Measurements from ENCODE around the gene CORO2B.

Gene CORO2B

GRCh38 chr15:68553994-68554720 lies 24.6 kb upstream of the CORO2B start:
- peak; percentile 42 for DNase-seq (ENCODE audit: low read depth)

GRCh38 chr15:68554721-68555678 lies 23.8 kb upstream of the CORO2B start:
- no peak for DNase-seq (ENCODE audit: low read depth)

- no peak for DNase-seq (ENCODE audit: low read depth)
Observed at GRCh38 chr15:68555679-68556037, 23.1 kb upstream of the CORO2B start.

GRCh38 chr15:68556139-68556990 lies 22.4 kb upstream of the CORO2B start:
- no peak for DNase-seq (ENCODE audit: low read depth)

GRCh38 chr15:68557469-68558317 lies 21.1 kb upstream of the CORO2B start:
- DNase-seq (ENCODE audit: low read depth), result no peak

- no peak for DNase-seq (ENCODE audit: low read depth)
Observed at GRCh38 chr15:68558318-68559305, 20.2 kb upstream of the CORO2B start.

GRCh38 chr15:68559345-68560310 lies 19.2 kb upstream of the CORO2B start:
- DNase-seq (ENCODE audit: low read depth), result peak; percentile 64

- DNase-seq (ENCODE audit: low read depth), result no peak
Observed at GRCh38 chr15:68560501-68561113, 18.2 kb upstream of the CORO2B start.

- DNase-seq (ENCODE audit: low read depth), result no peak
Observed at GRCh38 chr15:68561171-68561900, 17.5 kb upstream of the CORO2B start.

- DNase-seq (ENCODE audit: low read depth), result no peak
Observed at GRCh38 chr15:68561901-68562300, 16.9 kb upstream of the CORO2B start.

- no peak for DNase-seq (ENCODE audit: low read depth)
Observed at GRCh38 chr15:68564173-68564572, 14.6 kb upstream of the CORO2B start.

GRCh38 chr15:68565234-68565633 lies 13.6 kb upstream of the CORO2B start:
- no peak for DNase-seq (ENCODE audit: low read depth)

GRCh38 chr15:68565726-68566125 lies 13.1 kb upstream of the CORO2B start:
- DNase-seq (ENCODE audit: low read depth), result no peak

GRCh38 chr15:68566377-68566954 lies 12.3 kb upstream of the CORO2B start:
- DNase-seq (ENCODE audit: low read depth), result no peak

- DNase-seq (ENCODE audit: low read depth), result no peak
Observed at GRCh38 chr15:68567345-68567744, 11.4 kb upstream of the CORO2B start.

GRCh38 chr15:68570974-68571373 lies 7.8 kb upstream of the CORO2B start:
- no peak for DNase-seq (ENCODE audit: low read depth)

GRCh38 chr15:68571582-68571981 lies 7.2 kb upstream of the CORO2B start:
- no peak for DNase-seq (ENCODE audit: low read depth)
